ENCODE results near the gene PDZD2.

DNA sequence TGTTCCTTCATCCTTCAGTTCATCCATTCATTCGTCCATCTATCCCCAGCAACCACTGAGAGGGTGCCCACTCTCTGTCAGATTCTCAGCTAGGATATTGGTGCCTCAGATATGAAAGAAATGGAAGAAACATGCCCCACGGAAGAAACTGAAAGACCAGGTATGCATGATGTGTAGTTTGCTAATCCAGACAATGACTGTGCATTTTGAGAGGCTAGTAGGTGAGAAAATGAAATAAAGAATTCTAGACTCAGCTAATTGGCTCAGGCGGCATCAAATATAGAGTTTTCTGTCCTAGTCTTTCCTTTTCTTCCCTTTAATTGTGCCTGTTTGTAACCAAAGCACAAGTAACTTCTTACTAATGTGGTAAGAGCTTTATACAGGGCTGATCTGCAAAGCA, 104.7 kb downstream of the PDZD2 start:
- TF ChIP-seq CTCF (IDR thresholded peaks at IDR 0.05), result no peak
- no peak for TF ChIP-seq POLR2A (IDR thresholded peaks at IDR 0.05)

Data from heart left ventricle (tissue), 13 donors.